GM19452 (cell line): ENCODE measurements around the gene KIAA1671.
"Not testable (repeated sequence)": the region's sequence is repeated elsewhere in the genome, so short reads cannot be mapped to it uniquely, and the experiment has no call there.

ENCODE experiments used
- ATAC-seq: cut with Tn5 transposase; IDR thresholded peaks from one replicate; pipeline ENCODE4 v1.9.1; 2021; ENCODE audit not compliant: unreplicated experiment

KIAA1671 gene

DNA sequence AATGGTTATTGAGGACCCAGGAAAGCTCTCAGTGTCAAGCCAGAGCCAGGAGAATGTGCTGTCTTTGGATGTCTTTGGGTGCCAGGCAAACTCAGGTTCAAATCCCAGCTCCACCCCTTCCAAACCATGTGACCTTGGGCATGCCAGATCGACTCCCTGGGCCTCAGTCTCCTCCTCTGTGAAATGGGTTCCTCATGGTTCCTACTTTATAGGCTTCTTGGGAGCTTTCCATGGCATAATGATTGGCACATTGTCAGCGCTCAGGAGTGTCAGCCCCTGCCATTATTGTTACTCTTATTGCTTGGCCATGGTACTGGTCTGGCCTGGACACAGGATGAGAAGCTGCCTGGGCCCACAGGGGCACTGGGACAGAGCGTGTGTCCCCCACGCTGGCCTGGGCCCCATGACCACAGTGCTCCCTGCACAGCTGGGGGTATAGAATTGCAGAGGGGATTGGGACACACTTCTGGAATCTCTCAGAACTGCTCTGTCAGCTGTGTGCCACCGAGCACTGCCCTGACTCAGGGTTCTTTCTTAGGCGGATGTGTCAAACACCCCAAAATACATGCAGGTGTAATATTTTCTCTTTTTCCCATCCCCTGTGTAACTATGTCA, 209.5 kb downstream of the KIAA1671 start:
- no peak for ATAC-seq

DNA sequence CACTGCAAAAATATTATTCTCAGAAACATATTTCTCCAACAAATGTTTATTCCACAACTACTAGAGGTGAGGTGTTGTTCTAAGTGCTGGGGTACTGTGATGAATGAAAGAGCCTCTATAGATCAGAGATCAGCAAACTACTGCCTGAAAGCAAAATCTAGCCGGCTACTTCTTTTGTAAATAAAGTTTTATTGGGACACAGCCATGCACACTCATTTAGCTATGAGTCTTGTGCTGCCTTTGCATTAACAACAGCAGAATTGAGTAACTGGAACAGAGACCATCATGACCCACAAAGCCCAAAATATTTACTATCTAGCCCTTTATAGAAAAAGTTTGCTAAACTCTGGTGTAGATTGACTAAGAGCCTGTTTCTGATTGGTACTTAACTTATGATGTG, 210.0 kb downstream of the KIAA1671 start:
- no peak for ATAC-seq

- ATAC-seq, result no peak
These were observed 213.3 kb downstream of the KIAA1671 start for GRCh38 chr22:25165785-25166184.

DNA sequence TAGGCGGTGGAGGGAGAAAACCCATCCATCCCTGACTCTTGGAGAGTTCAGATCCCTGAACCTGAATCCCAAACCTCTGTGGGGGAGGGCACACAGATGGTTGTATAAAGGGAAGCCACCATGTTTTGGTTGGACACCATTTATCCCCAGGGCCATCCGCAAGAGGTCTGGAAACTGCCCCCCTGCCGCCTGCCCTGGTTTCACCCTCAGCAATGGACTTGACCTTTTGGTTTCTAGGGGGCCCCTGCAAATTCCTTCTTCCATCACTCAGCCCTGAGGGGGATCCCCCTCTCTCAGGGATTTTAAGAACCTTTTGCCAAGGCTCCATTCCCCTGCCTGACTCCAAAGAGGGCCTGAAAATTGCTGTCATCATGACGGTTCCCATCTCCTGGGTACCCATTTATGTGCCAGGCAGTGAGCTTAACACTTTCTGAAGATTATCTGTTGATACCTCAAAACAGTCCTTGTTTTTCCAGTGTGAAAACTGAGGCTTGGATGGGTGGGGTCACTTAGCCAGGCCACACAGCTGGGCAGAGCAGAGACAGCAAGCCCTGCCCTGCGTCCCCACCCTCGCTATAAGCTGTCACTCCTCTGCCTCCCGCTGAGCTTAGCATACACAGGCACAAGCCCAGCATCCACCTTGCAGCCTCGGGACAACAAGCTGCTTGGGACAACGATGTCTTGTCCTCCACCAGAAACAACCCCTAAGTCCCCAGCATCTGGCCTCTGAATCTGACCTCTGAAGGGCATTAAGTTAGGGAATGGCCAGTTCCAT, 213.9 kb downstream of the KIAA1671 start:
- no peak for ATAC-seq

DNA sequence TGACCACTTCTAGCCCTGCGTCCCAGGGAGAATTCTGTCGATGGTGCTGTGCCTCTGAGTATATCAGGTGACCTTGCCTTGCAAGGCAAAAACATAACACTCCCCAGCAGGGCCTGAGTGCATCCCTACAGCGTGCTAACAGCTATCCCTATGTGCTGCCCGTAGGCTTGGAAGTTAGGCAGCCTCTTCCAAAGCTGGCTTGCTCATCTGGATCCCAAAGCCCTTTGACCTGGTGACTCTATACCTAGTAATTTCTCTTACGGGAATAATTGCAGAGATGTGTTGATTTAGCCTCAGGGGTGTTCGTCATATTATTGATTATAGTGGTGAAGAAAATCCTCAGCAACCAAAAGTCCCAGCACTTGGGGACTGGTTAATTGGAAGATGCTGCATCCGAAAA, 214.6 kb downstream of the KIAA1671 start:
- no peak for ATAC-seq

DNA sequence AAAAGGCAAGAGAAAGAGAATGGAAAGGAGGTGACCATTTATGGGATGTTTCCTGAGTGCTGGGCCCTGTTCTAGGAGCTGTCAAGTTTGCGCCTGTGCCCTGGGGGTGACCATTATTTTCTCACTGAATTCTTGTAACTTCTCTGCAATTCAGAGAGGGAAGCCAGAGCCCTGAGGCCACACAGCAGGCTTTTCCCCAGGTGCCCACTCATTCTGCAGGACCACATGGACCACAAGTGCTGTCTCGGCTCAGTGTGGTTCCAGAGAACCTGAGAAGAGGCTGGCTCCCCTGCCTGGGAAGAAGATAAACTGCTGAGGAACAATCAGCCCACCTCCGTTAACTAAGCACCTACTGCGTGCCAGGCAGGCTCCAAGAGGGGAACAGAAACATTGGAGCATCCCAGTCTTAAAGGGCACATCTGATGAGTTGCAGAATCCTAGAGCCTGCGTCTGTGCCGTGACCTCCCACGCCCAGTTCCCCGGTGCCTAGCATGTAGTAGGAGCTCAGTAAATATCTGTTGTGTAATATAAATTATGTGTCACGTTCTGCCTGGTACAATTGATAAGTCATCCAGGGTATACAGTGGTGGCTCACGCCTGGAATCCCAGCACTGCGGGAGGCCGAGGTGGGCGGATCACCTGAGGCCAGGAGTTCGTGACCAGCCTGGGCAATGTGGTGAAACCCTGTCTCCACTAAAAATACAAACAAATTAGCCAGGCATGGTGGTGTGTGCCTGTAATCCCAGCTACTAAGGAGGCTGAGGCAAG, 215.5 kb downstream of the KIAA1671 start:
- no peak for ATAC-seq

DNA sequence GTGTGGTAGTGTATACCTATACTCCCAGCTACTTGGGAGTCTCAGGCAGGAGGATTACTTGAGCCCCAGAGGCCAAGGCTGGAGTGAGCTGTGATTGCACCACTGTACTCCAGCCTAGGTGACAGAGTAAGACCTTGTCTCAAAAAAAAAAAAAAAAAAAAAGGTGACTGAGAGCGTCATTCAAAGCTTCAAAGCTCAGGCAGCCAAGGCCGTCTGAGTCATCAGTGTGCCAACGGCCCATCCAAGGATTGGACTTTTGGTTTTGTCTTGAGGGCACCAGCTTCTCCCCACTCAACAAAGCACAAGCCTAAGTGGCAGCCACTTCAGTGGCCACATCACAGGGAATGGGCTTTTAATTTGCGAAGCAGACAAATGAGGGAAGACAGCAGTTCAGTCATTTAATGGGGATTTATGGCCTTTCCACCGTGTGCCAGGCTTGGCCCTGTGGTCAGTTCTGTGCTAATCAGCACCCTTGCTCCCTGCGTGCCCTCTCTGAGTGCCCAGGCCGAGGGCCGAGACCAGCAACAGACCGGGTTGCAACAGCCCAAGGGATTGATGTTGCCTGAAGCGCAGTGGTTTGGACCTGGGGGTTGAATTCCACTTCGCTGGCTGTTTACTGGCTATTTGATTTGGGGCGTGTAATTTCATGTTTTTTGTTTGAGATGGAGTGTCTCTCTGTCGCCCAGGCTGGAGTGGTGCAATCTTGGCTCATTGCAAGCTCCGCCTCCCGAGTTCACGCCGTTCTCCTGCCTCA, 216.9 kb downstream of the KIAA1671 start:
- no peak for ATAC-seq

- no peak for ATAC-seq
These were observed 218.0 kb downstream of the KIAA1671 start for GRCh38 chr22:25170426-25170980.

DNA sequence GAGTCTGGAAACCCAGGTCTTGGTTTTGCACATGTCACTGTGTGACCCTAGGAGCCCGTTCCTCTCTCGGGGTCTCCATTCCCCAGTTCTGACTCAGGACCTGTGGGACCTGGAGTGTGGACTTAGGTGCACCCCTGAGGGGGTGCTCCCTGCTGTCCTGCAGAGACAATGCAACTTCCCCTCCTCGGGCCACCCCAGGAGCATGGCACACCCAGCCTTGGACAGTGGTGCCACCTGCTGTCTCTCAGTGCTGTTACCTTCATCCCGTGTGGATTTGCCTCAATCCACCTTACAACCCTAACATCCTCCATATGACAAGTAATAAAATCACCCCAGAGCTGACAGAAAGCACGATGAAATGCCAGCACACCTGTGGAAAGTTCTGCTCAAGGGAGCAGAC, 219.6 kb downstream of the KIAA1671 start:
- ATAC-seq, result no peak

GRCh38 chr22:25174156-25174887, 221.8 kb downstream of the KIAA1671 start:
- no peak for ATAC-seq

DNA sequence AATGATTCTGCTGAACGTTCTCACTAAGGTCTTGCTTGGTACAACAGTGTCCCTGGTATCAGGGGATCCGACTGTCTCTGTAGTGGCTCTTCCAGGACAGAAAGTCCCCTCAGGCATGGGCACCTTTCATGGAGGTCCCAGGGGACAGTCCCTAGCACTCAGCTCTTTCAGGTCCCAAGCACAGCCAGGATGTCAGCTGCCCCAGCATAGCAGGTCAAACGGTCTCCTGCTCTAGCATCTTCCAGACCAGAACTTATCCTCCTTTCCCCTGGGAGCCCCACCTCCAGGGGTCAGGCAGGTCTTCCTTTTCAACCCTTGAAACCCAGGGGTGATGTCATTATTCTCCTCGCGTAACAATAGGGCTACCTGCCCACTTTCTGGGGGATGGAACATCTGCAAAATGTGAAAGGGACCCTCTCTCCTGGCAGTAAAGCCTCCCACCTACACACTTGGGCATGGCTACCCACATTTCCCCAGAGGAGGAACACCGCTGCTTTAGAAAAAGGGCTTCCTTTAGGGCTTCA, 222.4 kb downstream of the KIAA1671 start:
- no peak for ATAC-seq

DNA sequence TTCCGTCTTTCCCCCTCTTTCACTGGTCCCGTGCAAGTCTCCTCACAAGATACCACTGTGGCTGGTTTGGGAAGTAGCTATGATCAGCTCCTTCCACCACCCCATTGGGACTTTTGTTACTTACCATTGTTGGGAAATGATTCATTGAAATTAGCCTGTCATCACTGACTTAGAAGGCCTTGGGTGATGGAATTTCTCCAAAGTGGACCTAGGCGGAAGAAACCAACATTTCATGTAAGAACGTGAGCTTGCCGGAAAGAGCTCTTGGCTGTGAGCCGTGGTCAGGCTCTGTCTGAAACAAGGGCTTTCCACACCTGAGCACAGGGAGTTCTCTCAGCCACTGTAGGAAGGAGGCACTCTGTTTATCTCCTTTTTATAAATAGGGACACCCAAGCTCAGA, 223.7 kb downstream of the KIAA1671 start:
- ATAC-seq, result no peak

GRCh38 chr22:25176799-25177198, 224.3 kb downstream of the KIAA1671 start:
- no peak for ATAC-seq

GRCh38 chr22:25177226-25177625, 224.7 kb downstream of the KIAA1671 start:
- no peak for ATAC-seq

- ATAC-seq, result no peak
These were observed 225.4 kb downstream of the KIAA1671 start for GRCh38 chr22:25177895-25178294.

DNA sequence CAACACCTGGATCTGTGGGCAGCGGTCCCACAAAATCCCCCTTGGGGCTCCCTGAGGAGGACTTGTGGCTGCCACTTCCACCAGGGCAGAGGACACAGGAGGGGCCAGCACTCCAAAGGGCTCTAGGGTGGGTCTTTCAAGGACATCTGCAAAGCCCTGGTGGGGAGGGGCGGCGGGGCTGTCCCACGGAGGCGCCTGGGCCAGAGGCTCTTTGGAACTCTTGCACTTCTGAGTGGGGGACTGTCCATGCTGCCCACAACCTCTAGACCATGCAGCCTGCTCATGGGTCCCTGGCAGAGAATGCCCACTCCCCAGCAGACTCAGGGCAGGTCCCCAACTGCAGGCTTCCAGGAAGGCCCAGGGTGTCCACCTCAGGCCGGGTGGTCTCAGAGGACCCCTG, 225.8 kb downstream of the KIAA1671 start:
- ATAC-seq, result not testable (repeated sequence)

DNA sequence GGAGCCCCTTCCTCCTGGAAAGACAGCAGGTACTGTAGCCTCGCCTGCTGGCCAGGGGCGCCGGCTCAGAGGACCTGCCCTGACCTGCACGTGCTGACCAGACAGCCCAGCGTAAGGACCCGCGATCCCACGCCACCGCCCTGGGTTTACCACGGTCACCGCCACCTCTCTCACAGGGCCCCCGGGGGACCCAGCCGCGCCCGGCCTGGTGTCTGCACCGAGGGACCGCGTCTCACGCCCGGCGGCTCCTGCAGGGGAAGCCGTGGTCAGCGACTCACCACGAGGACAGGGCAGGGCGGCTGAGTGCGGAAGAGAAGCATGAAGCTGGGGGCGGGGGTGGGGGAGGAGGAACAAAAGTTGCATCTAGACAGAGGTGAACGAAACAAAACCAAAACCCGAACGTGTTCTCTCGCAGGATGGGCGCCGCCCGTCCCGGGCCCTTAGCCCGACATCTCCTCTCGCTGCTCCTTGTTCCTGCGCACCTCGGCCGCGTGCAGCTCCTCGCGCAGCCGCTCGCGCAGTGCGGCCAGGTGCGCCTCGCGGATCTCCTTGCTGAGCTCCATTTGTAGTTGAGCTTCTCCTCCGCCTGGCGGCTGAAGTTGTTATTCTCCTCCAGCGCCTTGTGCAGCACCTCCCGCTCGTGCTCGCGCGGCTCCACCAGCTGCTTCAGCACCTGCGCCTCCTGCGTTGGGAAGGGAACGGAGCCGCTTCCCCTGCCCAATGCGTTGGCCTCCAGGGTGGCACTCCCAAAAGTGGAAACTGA, 226.5 kb downstream of the KIAA1671 start:
- not testable (repeated sequence) for ATAC-seq

DNA sequence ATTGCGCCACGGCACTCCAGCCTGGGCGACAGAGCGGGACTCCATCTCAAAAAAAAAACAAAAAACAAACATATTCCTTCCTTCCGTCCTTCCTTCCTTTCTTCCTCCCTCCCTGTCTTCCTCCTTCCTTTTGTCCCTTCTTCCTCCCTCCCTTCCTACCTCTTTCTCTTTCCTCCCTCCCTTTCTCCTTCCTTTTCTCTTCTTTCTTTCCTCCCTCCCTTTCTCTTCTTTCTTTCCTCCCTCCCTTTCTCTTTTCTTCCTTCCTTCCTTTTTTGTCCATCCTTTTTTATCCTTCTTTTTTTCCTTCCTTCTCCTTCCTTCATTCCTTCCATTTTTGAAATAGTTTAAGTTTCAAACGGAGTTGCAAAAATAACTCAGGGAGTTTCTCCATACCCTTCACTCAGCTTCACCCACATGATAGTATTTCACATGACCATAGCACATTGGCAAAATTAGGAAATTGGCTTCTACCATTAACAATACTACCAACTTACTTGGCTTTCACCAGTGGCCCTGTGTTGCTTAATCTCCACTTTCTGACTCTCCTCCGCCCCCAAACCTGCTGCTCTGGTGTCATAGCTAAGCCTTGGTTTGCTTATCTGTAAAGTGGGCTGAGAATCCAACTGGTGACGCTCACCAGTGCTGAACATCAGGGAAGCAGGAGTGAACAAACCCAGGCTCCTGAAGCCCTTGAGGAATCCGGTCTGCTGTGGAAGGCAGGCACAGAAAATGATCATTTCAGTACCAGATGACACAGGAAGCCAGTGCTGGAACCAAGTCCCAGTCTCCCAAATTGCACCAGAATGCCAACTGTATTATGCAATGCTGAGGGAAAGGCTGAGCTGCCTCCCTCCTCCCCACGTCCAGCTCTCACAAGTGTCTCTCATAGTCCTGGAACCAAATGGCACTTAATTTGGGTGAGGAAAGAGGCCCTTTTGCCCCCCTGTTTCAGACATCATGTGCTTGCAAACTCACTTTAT, 229.9 kb downstream of the KIAA1671 start:
- ATAC-seq, result no peak
